Psoas muscle (tissue), 8 donors: ENCODE results near the gene RIC8B. TPM values are rescaled to one million over a fixed set of nuclear protein-coding genes. Genes with fewer than 3 reads are reported as not detected.

ENCODE experiments used
- ATAC-seq, 4 donors: fragments of 200-7000 bp; cut with Tn5 transposase; one replicate each; pipeline ENCODE4 v1.9.1; 2020; ENCODE audit warnings: moderate library complexity in 3 of 4, mild to moderate bottlenecking in 2 of 4
- DNase-seq, 2 donors: peaks; one replicate each; pipeline ENCODE4 v3.0.0-alpha.2; 2020
- H3K27ac ChIP-seq: fragments of 200-600 bp; one replicate; pipeline ENCODE4 v1.8.0; 2022
- H3K27me3 ChIP-seq, 3 donors: fragments of 200-600 bp in 1 of 3; one replicate each; pipeline versions ENCODE4 v1.6.1 to v1.8.0; 2013 to 2022; ENCODE audit warnings: low read length in 2 of 3, mild to moderate bottlenecking in 2 of 3, moderate library complexity in 1 of 3; ENCODE audit not compliant: insufficient read depth in 3 of 3
- H3K36me3 ChIP-seq, 2 donors: fragments of 200-600 bp in 1 of 2; one replicate each; pipeline versions ENCODE4 v1.6.1 to v1.8.0; 2013 to 2022; ENCODE audit warnings: low read depth in 1 of 2, mild to moderate bottlenecking in 1 of 2, moderate library complexity in 1 of 2; ENCODE audit not compliant: insufficient read depth in 1 of 2
- H3K4me1 ChIP-seq: fragments of 200-600 bp; one replicate; pipeline ENCODE4 v1.8.0; 2022
- H3K4me3 ChIP-seq: fragments of 200-600 bp; one replicate; pipeline ENCODE4 v1.8.0; 2022; ENCODE audit warnings: mild to moderate bottlenecking
- H3K9me3 ChIP-seq: fragments of 200-600 bp; one replicate; pipeline ENCODE4 v1.8.0; 2022
- CTCF ChIP-seq: fragments of 200-600 bp; IDR thresholded peaks from one replicate; pipeline ENCODE4 v1.8.0; 2022; ENCODE audit warnings: antibody characterized with exemption
- WGBS, 3 donors: extraction: QIAGEN DNeasy Blood & Tissue Kit; methylation state at CpG; one replicate each; pipeline versions ENCODE4 v1.1.6 to v1.1.7; 2013; 5-methylcytosine and 5-hydroxymethylcytosine counted together
- intact Hi-C, 2 donors: fragments of 100-400 bp; cut with DNase I; formaldehyde crosslinking; loops; one replicate each; pipeline versions ENCODE4 v1.11.0 to v1.14.2; 2022
- polyA plus RNA-seq, 3 donors: library from polyadenylated mRNA; stranded (reverse); fragments of 200-250 nt; gene quantifications; one replicate each; pipeline ENCODE4 v1.2.3, GENCODE V29; 2013
- total RNA-seq, 4 donors: library from RNA; stranded (reverse); fragmentation: NEBNext Ultra II Directional in 2 of 4; extraction: Animal tissue kit (Norgen Biotek cat#: 25700) in 2 of 4; gene quantifications; one replicate each; pipeline versions ENCODE4 v1.2.1 to v1.2.4, GENCODE V29; 2021 to 2023
- donor health status: healthy with polysubstance abuse.
- donor health status: DM: no; HTN: no; CAD: no; lungs with moderate emphysema.
- donor health status: Bipolar disorder and iron deficiency.
- donor health status: healthy.
- donor health status: DM: yes; HTN: yes; CAD: no.
- donor health status: DM: no; HTN: no; CAD: no.
- donor health status: DM: no; HTN: no; CAD: no.
- donor health status: DM: yes; HTN: yes; CAD: no.

Gene RIC8B
- total and polyA plus RNA-seq, 7 donors: 4.9 to 19.3 (median 10.5) TPM

GRCh38 chr12:106889950-106890626 is 115.6 kb downstream of the RIC8B start:
- H3K27ac ChIP-seq: no peak overlapping the region
- H3K36me3 ChIP-seq: peaks cover 11 to 26% of the 10 kb centered on the region in 2 donors
- 87 to 92% (median 88%) methylated on average over 4 of the region's 4 CpGs for WGBS, 3 donors
- no peak overlapping the region for H3K4me3 ChIP-seq
- no peak for ATAC-seq
- no peaks in the 10 kb centered on the region for H3K27me3 ChIP-seq
- no peak for DNase-seq
- no peak for TF ChIP-seq CTCF
- no peaks in the 10 kb centered on the region for H3K4me1 ChIP-seq
- intact Hi-C loops: no loop called here
- H3K9me3 ChIP-seq: no peaks in the 10 kb centered on the region

DNA sequence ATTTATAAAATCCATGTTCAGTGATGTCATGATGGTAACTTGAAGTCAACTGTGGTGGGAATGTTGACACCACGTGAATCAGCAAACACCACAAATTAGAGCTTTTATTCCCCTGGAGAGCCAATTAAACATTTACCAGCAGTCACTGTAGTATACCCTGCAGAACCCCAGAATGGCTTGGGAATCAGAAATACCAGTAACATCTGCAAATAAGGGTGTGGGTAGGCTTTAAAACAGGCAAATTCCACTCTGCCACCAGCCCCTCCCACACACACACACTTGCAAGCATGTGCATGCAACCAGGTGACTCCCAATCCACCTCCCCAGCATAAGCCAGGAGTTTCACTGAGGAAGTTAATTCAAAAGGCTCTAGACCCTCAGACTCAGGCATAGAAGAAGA is 117.6 kb downstream of the RIC8B start:
- no peak for TF ChIP-seq CTCF
- WGBS, 3 donors: 45 to 71% (median 53%) methylated on average over 1 of the region's 1 CpG
- Histone ChIP-seq H3K27ac (no peak overlapping the region), H3K9me3 (no peaks in the 10 kb centered on the region), H3K36me3 (peaks cover 5 to 13% of the 10 kb centered on the region in 2 donors), H3K4me3 (no peak overlapping the region), H3K4me1 (no peaks in the 10 kb centered on the region), H3K27me3 (no peaks in the 10 kb centered on the region)
- ATAC-seq (no peak), DNase-seq (no peak)
- intact Hi-C loops: no loop called here

- H3K9me3 ChIP-seq: no peaks in the 10 kb centered on the region
- H3K4me1 ChIP-seq: no peaks in the 10 kb centered on the region
- ATAC-seq (no peak), DNase-seq (no peak)
- intact Hi-C loops: no loop called here
- H3K4me3 ChIP-seq: no peak overlapping the region
- no peak overlapping the region for H3K27ac ChIP-seq
- no peak for TF ChIP-seq CTCF
- H3K27me3 ChIP-seq: no peaks in the 10 kb centered on the region
- peaks cover 0 to 2% of the 10 kb centered on the region in 2 donors for H3K36me3 ChIP-seq
- 77 to 93% (median 86%) methylated on average over 8 of the region's 8 CpGs for WGBS, 3 donors
Observed at GRCh38 chr12:106893451-106893850, 119.0 kb downstream of the RIC8B start.

DNA sequence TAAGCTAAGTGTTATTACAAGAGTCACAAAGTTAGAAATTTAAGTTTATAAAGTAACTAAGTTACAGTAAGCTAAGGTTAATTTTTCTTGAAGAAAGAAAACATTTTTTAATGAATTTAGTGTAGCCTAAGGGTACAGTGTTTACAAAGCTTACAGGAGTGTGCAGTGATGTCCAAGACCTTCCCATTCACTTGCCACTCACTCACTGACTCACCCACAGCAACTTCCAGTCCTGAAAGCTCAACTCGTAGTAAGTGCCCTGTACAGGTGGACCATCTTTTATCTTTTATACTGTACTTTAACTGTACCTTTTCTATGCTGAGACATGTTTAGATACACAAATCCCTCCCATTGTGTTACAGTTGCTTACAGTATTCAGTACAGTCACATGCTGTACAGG is 120.3 kb downstream of the RIC8B start:
- Histone ChIP-seq H3K27me3 (no peaks in the 10 kb centered on the region), H3K36me3 (no peaks in the 10 kb centered on the region), H3K4me1 (no peaks in the 10 kb centered on the region), H3K9me3 (no peaks in the 10 kb centered on the region), H3K4me3 (no peak overlapping the region), H3K27ac (no peak overlapping the region)
- 81 to 83% (median 82%) methylated on average over 1 of the region's 1 CpG for WGBS, 3 donors
- DNase-seq (no peak), ATAC-seq (no peak)
- no peak for TF ChIP-seq CTCF
- intact Hi-C loops: no loop called here

DNA sequence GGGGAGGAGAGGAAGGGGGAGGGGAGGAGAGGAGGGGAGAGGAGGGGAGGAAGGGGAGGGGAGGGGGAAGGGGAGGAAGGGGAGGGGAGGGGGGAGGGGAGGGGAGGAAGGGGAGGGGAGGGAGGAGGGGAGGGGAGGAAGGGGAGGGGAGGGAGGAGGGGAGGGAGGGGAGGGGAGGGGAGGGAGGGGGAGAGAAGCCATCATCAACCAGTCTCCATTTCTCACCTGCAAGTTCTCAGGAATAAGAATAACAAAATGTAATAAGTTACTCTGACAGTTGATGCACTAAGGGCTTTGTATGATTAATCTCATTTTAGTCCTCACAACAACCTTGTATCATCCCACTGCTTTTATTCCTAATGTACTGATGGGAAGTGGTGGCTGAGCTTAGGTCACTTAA is 122.1 kb downstream of the RIC8B start:
- DNase-seq (no peak), ATAC-seq (no peak)
- H3K36me3 ChIP-seq: no peaks in the 10 kb centered on the region
- no peaks in the 10 kb centered on the region for H3K9me3 ChIP-seq
- H3K27me3 ChIP-seq: no peaks in the 10 kb centered on the region
- no peak for TF ChIP-seq CTCF
- no peak overlapping the region for H3K27ac ChIP-seq
- H3K4me1 ChIP-seq: no peaks in the 10 kb centered on the region
- intact Hi-C loops: no loop called here
- H3K4me3 ChIP-seq: no peak overlapping the region
